ENCODE measurements around the gene LRRC75B. TPM values are rescaled to one million over a fixed set of nuclear protein-coding genes. Genes with fewer than 3 reads are reported as not detected.
A peak's percentile ranks its signal among the peaks of the same experiment; 100 is the strongest.

The LRRC75B gene
- total and polyA plus RNA-seq, 2 of the 13 experiments (the other 11 are each of a cell fraction or from before 2014, with no cell fraction given), result 11.8 to 34.8 TPM

GRCh38 chr22:24592058-24592850 lies 619 bp downstream of the LRRC75B start (continued):
- TF ChIP-seq, protein P1, sequence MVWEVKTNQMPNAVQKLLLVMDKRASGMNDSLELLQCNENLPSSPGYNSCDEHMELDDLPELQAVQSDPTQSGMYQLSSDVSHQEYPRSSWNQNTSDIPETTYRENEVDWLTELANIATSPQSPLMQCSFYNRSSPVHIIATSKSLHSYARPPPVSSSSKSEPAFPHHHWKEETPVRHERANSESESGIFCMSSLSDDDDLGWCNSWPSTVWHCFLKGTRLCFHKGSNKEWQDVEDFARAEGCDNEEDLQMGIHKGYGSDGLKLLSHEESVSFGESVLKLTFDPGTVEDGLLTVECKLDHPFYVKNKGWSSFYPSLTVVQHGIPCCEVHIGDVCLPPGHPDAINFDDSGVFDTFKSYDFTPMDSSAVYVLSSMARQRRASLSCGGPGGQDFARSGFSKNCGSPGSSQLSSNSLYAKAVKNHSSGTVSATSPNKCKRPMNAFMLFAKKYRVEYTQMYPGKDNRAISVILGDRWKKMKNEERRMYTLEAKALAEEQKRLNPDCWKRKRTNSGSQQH (CRISPR knock-in tag; IDR thresholded peaks at IDR 0.05; ENCODE audit: low read depth), result no peak
- TF ChIP-seq ZFP62 (CRISPR knock-in tag; IDR thresholded peaks at IDR 0.05) (no peak), REPIN1 (CRISPR knock-in tag; IDR thresholded peaks at IDR 0.05; ENCODE audit: borderline replicate concordance, low read depth) (no peak), ZFYVE20 (CRISPR knock-in tag; IDR thresholded peaks at IDR 0.05; ENCODE audit: borderline replicate concordance, low read depth) (0 out of 2 replicates have a peak, but pooled peaks have one; percentile 12), SYNCRIP (IDR thresholded peaks at IDR 0.05; ENCODE audit: insufficient read depth, low read depth, low read length) (no peak), ZNF792 (CRISPR knock-in tag; IDR thresholded peaks at IDR 0.05) (no peak), MAF1 (CRISPR knock-in tag; IDR thresholded peaks at IDR 0.05; ENCODE audit: borderline replicate concordance) (no peak), MIER2 (CRISPR knock-in tag; IDR thresholded peaks at IDR 0.05) (no peak), ATF7 (IDR thresholded peaks at IDR 0.05) (no peak), ATF7 (CRISPR knock-in tag; IDR thresholded peaks at IDR 0.05) (no peak), IRX3 (CRISPR knock-in tag; IDR thresholded peaks at IDR 0.05; ENCODE audit: borderline replicate concordance, low read depth) (no peak)
- TF ChIP-seq, protein P2, sequence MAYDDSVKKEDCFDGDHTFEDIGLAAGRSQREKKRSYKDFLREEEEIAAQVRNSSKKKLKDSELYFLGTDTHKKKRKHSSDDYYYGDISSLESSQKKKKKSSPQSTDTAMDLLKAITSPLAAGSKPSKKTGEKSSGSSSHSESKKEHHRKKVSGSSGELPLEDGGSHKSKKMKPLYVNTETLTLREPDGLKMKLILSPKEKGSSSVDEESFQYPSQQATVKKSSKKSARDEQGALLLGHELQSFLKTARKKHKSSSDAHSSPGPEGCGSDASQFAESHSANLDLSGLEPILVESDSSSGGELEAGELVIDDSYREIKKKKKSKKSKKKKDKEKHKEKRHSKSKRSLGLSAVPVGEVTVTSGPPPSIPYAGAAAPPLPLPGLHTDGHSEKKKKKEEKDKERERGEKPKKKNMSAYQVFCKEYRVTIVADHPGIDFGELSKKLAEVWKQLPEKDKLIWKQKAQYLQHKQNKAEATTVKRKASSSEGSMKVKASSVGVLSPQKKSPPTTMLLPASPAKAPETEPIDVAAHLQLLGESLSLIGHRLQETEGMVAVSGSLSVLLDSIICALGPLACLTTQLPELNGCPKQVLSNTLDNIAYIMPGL (CRISPR knock-in tag; IDR thresholded peaks at IDR 0.05; ENCODE audit: borderline replicate concordance in 1 of 2, low read depth in 1 of 2), result peak in 1 of 2 experiments; percentile 2; a peak in 1 of 4 replicates

Measured in HepG2 (cell line).